Central memory CD8-positive, alpha-beta T cell (primary cell): ENCODE results near the gene ZNF335.

ENCODE experiments used
- ATAC-seq: fragments of 150-1000 bp; cut with Tn5 transposase; replicated peaks from 2 replicates; pipeline ENCODE4 v1.10.0; 2022; ENCODE audit warnings: mild to moderate bottlenecking, moderate FRiP score, moderate number of reproducible peaks; ENCODE audit not compliant: poor library complexity, severe bottlenecking; ENCODE audit errors: extremely low read depth
- DNase-seq, 2 donors: peaks; one replicate each; pipeline ENCODE4 v3.0.0; 2021; ENCODE audit warnings: low spot score in 2 of 2
- H3K27ac Mint-ChIP-seq: one replicate; pipeline ENCODE4 v1.8.0; 2022; ENCODE audit warnings: low read depth, mild to moderate bottlenecking, moderate library complexity, mixed read lengths
- H3K27me3 Mint-ChIP-seq: one replicate; pipeline ENCODE4 v1.8.0; 2022; ENCODE audit warnings: mixed read lengths
- H3K36me3 Mint-ChIP-seq: one replicate; pipeline ENCODE4 v1.8.0; 2022; ENCODE audit warnings: mild to moderate bottlenecking, moderate library complexity, mixed read lengths; ENCODE audit not compliant: insufficient read depth
- H3K4me1 Mint-ChIP-seq: one replicate; pipeline ENCODE4 v1.8.0; 2022; ENCODE audit warnings: mixed read lengths
- H3K4me3 Mint-ChIP-seq: one replicate; pipeline ENCODE4 v1.8.0; 2022; ENCODE audit warnings: mild to moderate bottlenecking, moderate library complexity, mixed read lengths
- H3K9me3 Mint-ChIP-seq: one replicate; pipeline ENCODE4 v1.8.0; 2022; ENCODE audit warnings: mixed read lengths

Gene ZNF335

DNA sequence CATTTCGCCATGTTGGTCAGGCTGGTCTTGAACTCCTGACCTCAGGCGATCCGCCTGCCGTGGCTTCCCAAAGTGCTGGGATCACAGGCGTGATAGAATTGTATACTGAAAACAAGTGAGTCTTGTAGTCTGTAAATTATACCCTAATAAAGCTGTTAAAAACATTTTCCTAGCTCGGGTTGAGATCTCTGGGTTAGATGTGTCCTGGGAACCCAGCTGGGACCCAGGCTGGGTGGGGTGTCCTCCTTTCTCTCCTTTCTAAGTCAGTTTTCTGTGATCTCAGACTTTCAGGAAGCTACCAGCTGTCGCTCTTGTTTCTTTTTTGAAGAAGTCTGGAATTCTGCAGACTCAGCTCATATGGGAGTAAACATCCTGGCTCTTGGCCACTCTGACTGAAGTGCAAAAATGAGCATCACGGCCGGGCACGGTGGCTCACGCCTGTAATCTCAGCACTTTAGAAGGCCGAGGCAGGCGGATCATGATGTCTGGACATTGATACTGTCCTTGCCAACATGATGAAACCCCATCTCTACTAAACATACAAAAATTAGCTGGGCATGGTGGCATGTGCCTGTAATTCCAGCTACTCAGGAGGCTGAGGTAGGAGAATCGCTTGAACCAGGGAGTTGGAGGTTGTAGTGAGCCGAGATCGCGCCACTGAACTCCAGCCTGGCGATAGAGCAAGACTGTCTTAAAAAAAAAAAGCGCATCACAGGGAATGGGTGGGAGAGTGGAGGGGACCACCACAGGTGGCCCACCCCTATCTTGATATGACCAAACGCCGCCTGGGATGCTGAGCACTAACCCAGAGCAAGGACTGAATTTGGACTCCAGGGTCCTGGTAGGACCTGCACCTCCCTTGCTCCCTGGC is 47.4 kb downstream of the ZNF335 start:
- ATAC-seq (no peak), DNase-seq (no peak)
- no peak overlapping the region for H3K4me3 Mint-ChIP-seq
- peaks cover 4% of the 10 kb centered on the region for H3K36me3 Mint-ChIP-seq
- H3K27me3 Mint-ChIP-seq: peaks cover 26% of the 10 kb centered on the region
- H3K9me3 Mint-ChIP-seq: no peaks in the 10 kb centered on the region
- peaks cover 5% of the 10 kb centered on the region for H3K4me1 Mint-ChIP-seq
- no peak overlapping the region for H3K27ac Mint-ChIP-seq

DNA sequence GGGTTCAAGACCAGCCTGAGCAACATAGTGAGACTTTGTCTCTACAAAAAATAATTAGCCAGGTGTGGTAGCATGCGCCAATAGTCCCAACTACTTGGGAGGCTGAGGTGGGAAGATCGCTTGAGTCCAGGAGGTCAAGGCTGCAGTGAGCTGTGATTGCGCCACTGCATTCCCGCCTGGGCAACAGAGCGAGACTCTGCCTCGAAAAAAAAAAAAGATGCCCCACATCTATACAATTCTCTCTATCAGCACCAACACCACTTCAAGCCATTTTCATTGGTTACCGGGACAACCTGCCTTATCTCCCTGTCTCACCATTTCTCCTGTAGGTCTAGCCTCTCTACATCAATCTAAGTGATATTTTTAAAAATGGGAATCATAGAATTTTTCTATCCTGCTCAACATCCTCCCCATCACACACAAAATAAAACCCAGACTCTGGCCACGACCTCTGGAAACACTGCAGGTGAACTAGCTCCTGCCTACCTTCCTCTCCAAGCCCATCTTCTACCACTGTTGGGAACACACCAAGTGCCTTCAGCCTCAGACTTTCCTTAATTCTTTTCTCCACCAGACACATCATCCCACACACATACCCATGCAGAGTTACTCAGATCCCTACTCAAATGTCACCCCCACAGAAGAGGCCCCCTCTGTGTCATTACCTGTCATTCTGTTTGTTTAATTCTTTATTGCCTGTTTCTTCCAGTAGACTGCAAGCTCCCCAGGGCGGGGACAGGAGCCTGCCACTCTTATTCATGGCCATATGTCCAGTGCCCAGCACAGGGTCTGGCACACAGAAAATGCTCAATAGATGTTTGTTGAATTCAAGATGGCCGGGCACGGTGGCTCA is 50.4 kb downstream of the ZNF335 start:
- Mint-ChIP-seq H3K27me3 (peaks cover 47% of the 10 kb centered on the region), H3K4me1 (no peaks in the 10 kb centered on the region), H3K4me3 (no peak overlapping the region), H3K36me3 (peaks cover 2% of the 10 kb centered on the region), H3K27ac (no peak overlapping the region), H3K9me3 (no peaks in the 10 kb centered on the region)
- no peak for ATAC-seq
- no peak for DNase-seq

DNA sequence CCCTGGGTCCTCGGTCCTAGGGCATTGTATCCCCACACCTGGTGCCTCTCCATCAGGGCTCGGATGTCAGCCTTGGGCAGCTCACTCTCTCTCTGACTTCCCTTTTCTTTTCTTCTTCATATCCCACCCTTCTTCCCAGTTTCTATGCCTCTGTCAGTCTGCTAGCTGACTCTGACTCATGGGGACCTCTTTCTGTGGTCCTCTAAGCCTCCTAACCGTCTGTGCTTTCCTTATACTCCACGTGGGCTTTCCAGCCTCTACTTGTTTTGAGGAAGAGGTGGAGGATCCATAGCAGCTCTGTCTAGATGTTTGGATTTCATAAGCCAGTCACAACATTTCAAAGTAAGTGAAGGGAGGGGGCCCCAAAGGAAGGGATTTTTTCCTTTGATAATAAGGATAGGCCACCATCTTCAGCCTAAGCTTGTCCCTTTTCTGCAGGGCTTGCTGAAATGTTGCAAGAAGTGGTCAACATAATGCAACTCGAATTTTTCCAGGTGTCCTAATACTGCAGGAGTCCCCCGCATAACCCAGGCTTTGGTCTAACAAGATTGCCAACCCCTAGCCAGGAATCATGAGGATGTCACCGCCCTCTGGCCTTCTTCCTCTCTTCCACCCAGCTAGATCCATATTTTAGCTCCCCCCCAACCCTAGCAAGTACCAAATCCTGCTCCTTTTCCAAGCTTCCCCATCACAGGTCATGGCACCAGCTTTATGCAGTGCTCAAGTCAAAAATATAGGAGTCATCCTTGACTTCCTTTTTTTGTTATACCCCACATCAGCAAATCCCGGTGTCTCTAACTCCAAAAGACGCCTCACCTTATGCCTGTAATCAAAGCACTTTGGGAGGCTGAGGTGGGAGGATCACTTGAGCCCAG is 51.3 kb downstream of the ZNF335 start:
- Mint-ChIP-seq H3K4me1 (no peaks in the 10 kb centered on the region), H3K27me3 (peaks cover 56% of the 10 kb centered on the region), H3K4me3 (no peak overlapping the region), H3K9me3 (no peaks in the 10 kb centered on the region), H3K27ac (no peak overlapping the region), H3K36me3 (peaks cover 2% of the 10 kb centered on the region)
- DNase-seq (no peak), ATAC-seq (no peak)

DNA sequence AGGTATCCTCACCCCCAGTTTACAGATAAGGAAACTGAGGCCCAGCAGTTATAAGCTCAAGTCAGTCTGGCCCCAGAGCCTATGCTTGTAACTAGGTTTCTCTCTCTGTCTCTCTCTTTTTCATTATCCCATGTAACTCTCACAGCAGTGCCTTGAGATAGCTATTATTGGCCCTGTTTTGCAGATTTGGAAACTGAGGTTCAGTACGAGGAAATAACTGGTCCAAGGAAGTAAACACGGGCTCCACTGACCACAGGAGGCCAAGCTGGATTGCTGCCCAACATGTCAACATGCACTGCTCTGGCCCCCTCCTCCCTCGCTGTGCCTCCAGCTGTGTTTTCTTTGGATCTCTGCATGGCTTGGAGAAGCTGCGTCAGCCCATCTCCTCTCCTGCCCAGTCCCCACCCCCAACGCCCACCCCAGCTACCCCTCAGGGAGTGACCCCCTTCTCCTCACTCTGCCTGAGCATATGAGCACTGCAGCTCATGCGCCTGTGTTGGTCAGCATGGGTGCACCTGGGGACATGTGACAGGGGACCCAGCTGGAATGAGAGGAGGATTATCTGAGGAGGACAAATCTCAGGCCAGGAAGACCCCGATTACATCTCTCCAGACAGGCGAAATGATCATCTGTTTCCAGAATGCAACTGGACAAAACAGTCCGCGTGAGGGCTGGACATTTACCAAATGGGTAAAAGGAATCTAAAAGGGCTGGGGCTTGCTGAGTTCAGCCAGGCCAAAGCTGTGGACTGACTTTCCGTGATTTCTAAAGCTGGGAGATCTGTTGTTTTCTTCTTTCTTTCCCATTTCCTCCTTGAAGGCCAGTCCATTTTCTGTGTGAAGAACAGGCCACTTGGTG is 52.2 kb downstream of the ZNF335 start:
- DNase-seq (no peak), ATAC-seq (no peak)
- Mint-ChIP-seq H3K9me3 (no peaks in the 10 kb centered on the region), H3K36me3 (peaks cover 2% of the 10 kb centered on the region), H3K4me1 (no peaks in the 10 kb centered on the region), H3K27ac (no peak overlapping the region), H3K4me3 (no peak overlapping the region), H3K27me3 (peaks cover 61% of the 10 kb centered on the region)

GRCh38 chr20:45918779-45919537 is 53.0 kb downstream of the ZNF335 start:
- Mint-ChIP-seq H3K27me3 (peaks cover 68% of the 10 kb centered on the region), H3K4me1 (no peaks in the 10 kb centered on the region), H3K4me3 (no peak overlapping the region), H3K9me3 (no peaks in the 10 kb centered on the region), H3K27ac (no peak overlapping the region), H3K36me3 (peaks cover 5% of the 10 kb centered on the region)
- no peak for ATAC-seq
- DNase-seq: no peak

DNA sequence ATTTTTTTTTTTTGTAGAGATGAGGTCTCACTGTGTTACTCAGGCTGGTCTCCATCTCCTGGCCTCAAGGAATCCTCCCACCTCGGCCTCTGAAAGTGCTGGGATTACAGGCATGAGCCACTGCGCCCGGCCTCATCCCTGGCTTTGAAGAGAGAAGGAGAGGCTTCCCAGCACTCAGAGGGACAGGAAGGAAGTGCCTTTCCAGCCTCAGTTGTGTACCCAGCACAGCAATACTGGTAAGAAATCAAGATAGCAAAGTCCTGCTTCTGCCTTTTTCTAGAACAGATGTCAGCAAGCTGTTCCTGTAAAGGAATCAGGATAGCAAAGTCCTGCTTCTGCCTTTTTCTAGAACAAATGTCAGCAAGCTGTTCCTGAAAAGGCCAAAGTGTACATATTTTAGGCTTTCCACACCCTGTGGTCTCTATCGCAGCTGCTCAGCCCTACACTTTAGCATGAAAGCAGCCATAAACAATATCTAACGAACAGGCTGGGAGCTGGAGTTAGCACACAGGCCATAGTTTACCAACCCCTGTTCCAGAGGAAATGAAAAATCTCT is 53.7 kb downstream of the ZNF335 start:
- no peak overlapping the region for H3K4me3 Mint-ChIP-seq
- peaks cover 5% of the 10 kb centered on the region for H3K36me3 Mint-ChIP-seq
- no peaks in the 10 kb centered on the region for H3K9me3 Mint-ChIP-seq
- no peak for ATAC-seq
- peaks cover 68% of the 10 kb centered on the region for H3K27me3 Mint-ChIP-seq
- DNase-seq: no peak
- H3K27ac Mint-ChIP-seq: no peak overlapping the region
- no peaks in the 10 kb centered on the region for H3K4me1 Mint-ChIP-seq

DNA sequence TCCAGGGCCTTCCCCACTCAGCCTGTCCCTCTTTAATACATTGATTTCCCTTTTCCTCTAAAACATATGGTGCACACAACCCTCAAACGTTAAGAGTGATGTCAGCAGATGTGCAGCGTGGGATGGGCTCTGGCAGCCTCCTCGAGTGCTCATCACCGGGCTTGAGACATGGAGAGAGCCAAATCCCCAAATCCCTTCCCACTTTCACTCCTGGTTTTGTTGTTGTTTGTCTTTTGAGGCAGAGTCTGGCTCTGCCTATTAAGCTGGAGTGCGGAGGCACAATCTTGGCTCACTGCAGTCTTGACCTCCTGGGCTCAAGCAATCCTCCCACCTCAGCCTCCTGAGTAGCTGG is 54.2 kb downstream of the ZNF335 start:
- Mint-ChIP-seq H3K27me3 (peaks cover 68% of the 10 kb centered on the region), H3K4me1 (no peaks in the 10 kb centered on the region), H3K4me3 (no peak overlapping the region), H3K27ac (no peak overlapping the region), H3K36me3 (peaks cover 5% of the 10 kb centered on the region), H3K9me3 (no peaks in the 10 kb centered on the region)
- ATAC-seq (no peak), DNase-seq (no peak)

- ATAC-seq (no peak), DNase-seq (no peak)
- Mint-ChIP-seq H3K4me3 (no peak overlapping the region), H3K36me3 (peaks cover 4% of the 10 kb centered on the region), H3K4me1 (peaks cover 9% of the 10 kb centered on the region), H3K27ac (no peak overlapping the region), H3K27me3 (peaks cover 36% of the 10 kb centered on the region), H3K9me3 (no peaks in the 10 kb centered on the region)
Measured at GRCh38 chr20:45913116-45913515, 58.9 kb downstream of the ZNF335 start.

GRCh38 chr20:45912344-45912682 is 59.7 kb downstream of the ZNF335 start:
- peaks cover 9% of the 10 kb centered on the region for H3K4me1 Mint-ChIP-seq
- H3K36me3 Mint-ChIP-seq: peaks cover 4% of the 10 kb centered on the region
- H3K27ac Mint-ChIP-seq: no peak overlapping the region
- peaks cover 28% of the 10 kb centered on the region for H3K27me3 Mint-ChIP-seq
- no peaks in the 10 kb centered on the region for H3K9me3 Mint-ChIP-seq
- peak overlapping the region; percentile 66 for H3K4me3 Mint-ChIP-seq
- DNase-seq (no peak), ATAC-seq (no peak)

- DNase-seq (peak in 1 of 2 donors; percentile 16), ATAC-seq (no peak)
- Mint-ChIP-seq H3K4me3 (peak within 1 kb of the TSS; percentile 66), H3K27me3 (peaks cover 22% of the 10 kb centered on the region), H3K9me3 (no peaks in the 10 kb centered on the region), H3K27ac (peak within 1 kb of the TSS; percentile 64), H3K4me1 (peaks cover 9% of the 10 kb centered on the region), H3K36me3 (peaks cover 4% of the 10 kb centered on the region)
Measured at GRCh38 chr20:45911486-45912343, 60.3 kb downstream of the ZNF335 start, which contains the start of gene PLTP. Gene PLTP, minus strand, starts transcription at chr20:45912155. Its CDS starts 703 bp downstream, at chr20:45911452.
